8988T (cell line): ENCODE data around the gene KLHL22.
"Not testable (repeated sequence)": the region's sequence is repeated elsewhere in the genome, so short reads cannot be mapped to it uniquely, and the experiment has no call there.

ENCODE experiments used
- DNase-seq: peaks from one replicate; pipeline ENCODE4 v3.0.0; 2011

Gene KLHL22

GRCh38 chr22:20415241-20415640 lies 80.4 kb downstream of the KLHL22 start:
- DNase-seq, result not testable (repeated sequence)

GRCh38 chr22:20414450-20414849 lies 81.1 kb downstream of the KLHL22 start:
- no peak for DNase-seq

- DNase-seq, result no peak
These were observed 81.5 kb downstream of the KLHL22 start for GRCh38 chr22:20414059-20414440.

- no peak for DNase-seq
These were observed 82.2 kb downstream of the KLHL22 start for GRCh38 chr22:20413217-20414058.

- DNase-seq, result no peak
These were observed 83.0 kb downstream of the KLHL22 start for GRCh38 chr22:20412474-20413216.

- not testable (repeated sequence) for DNase-seq
These were observed 86.2 kb downstream of the KLHL22 start for GRCh38 chr22:20409385-20409784.

GRCh38 chr22:20408891-20409290 lies 86.7 kb downstream of the KLHL22 start:
- no peak for DNase-seq

GRCh38 chr22:20407829-20408228 lies 87.8 kb downstream of the KLHL22 start:
- DNase-seq, result no peak

- DNase-seq, result no peak
These were observed 88.7 kb downstream of the KLHL22 start for GRCh38 chr22:20406686-20407408.

- DNase-seq, result no peak
These were observed 89.5 kb downstream of the KLHL22 start for GRCh38 chr22:20405931-20406685.

- no peak for DNase-seq
These were observed 90.2 kb downstream of the KLHL22 start for GRCh38 chr22:20405291-20405930.

GRCh38 chr22:20404881-20405280 lies 90.7 kb downstream of the KLHL22 start:
- no peak for DNase-seq

- DNase-seq, result no peak
These were observed 91.8 kb downstream of the KLHL22 start for GRCh38 chr22:20403779-20404140.

- no peak for DNase-seq
These were observed 92.4 kb downstream of the KLHL22 start for GRCh38 chr22:20402960-20403778.

GRCh38 chr22:20401376-20402014 lies 94.1 kb downstream of the KLHL22 start:
- DNase-seq, result no peak

GRCh38 chr22:20400606-20401375 lies 94.8 kb downstream of the KLHL22 start:
- DNase-seq, result no peak

GRCh38 chr22:20399866-20400605 lies 95.6 kb downstream of the KLHL22 start:
- no peak for DNase-seq

GRCh38 chr22:20398420-20398819 lies 97.2 kb downstream of the KLHL22 start:
- DNase-seq, result no peak

GRCh38 chr22:20397498-20397897 lies 98.1 kb downstream of the KLHL22 start:
- no peak for DNase-seq
